GM12878 (cell line): ENCODE data around the gene GTPBP3. TPM values are rescaled to one million over a fixed set of nuclear protein-coding genes. Genes with fewer than 3 reads are reported as not detected.

Experiments used
- CREM ChIP-seq: IDR thresholded peaks from 2 replicates; pipeline ENCODE4 v1.6.1; 2014; ENCODE audit warnings: antibody characterized with exemption, low read depth
- EP300 ChIP-seq, 2 experiments: fragments of 150-350 bp in 1 of 2; IDR thresholded peaks; 2 replicates each; pipeline ENCODE4 v1.6.1; 2011 to 2012; ENCODE audit warnings: low read depth in 2 of 2, low read length in 2 of 2, borderline replicate concordance in 1 of 2, improper control_type of control experiment in 1 of 2, inconsistent platforms in 1 of 2; ENCODE audit not compliant: control insufficient read depth in 1 of 2
- EZH2 ChIP-seq: IDR thresholded peaks from 2 replicates; pipeline ENCODE4 v1.6.1; 2012; ENCODE audit warnings: low read depth, mild to moderate bottlenecking, control low read depth, inconsistent platforms, low read length, borderline replicate concordance; ENCODE audit not compliant: control insufficient read depth
- HDAC6 ChIP-seq: fragments of 200-600 bp; sonication (generic); IDR thresholded peaks from one replicate; pipeline ENCODE4 v1.8.0; 2017; ENCODE audit warnings: antibody characterized with exemption; ENCODE audit not compliant: unreplicated experiment
- MYC ChIP-seq: IDR thresholded peaks from 2 replicates; pipeline ENCODE4 v1.6.1; 2011; ENCODE audit warnings: mild to moderate bottlenecking, low read length, moderate library complexity, inconsistent platforms; ENCODE audit not compliant: insufficient read depth, insufficient replicate concordance, insufficient read length, severe bottlenecking
- RBBP5 ChIP-seq: fragments of 200-600 bp; sonication (generic); conservative IDR thresholded peaks from 2 replicates; pipeline ENCODE4 v1.6.1; 2016
- SREBF2 ChIP-seq: IDR thresholded peaks from 2 replicates; pipeline ENCODE4 v1.6.1; 2012; ENCODE audit warnings: mild to moderate bottlenecking, low read length
- STAT1 ChIP-seq: fragments of 450-650 bp; conservative IDR thresholded peaks from 2 replicates; pipeline ENCODE4 v1.6.1; 2014; ENCODE audit warnings: antibody characterized with exemption, mild to moderate bottlenecking
- SUZ12 ChIP-seq: fragments of 200-600 bp; sonication (generic); IDR thresholded peaks from one replicate; pipeline ENCODE4 v1.6.1; 2018; ENCODE audit warnings: antibody characterized with exemption, mild to moderate bottlenecking; ENCODE audit not compliant: unreplicated experiment
- polyA plus RNA-seq, 11 experiments: library from polyadenylated mRNA; depleted of rRNA in 4 of 11; unstranded in 6 of 11; stranded (reverse) in 5 of 11; fragments of >200 nt; fragmentation: Nextera tagmentation in 4 of 11; fragmentation: Illumina TruSeq in 1 of 11; extraction: Ambion mirVana in 4 of 11; extraction: Trizol in 1 of 11; gene quantifications; 1 replicate in 1 of 11; 2 replicates in 10 of 11; pipeline versions ENCODE4 v1.2.1 to v1.2.3, GENCODE V29; 2011 to 2016; ENCODE audit warnings: inconsistent platforms in 2 of 11, missing spikeins in 2 of 11, low read depth in 1 of 11
- total RNA-seq, 4 experiments: library from RNA; depleted of rRNA in 3 of 4; stranded (reverse); fragments of >200 nt in 3 of 4; fragmentation: Illumina TruSeq in 1 of 4; extraction: Trizol in 1 of 4; gene quantifications; 2 replicates each; pipeline versions ENCODE4 v1.2.1 to v1.2.3, GENCODE V29; 2013 to 2021
- TF ChIP-seq, protein P1 (sequence below): fragments of 450-650 bp; IDR thresholded peaks from 2 replicates; pipeline ENCODE4 v1.6.1; 2017; ENCODE audit warnings: low read depth, mild to moderate bottlenecking, moderate library complexity

GTPBP3 gene
- total and polyA plus RNA-seq, 10 of the 15 experiments (the other 5 are each of a cell fraction or from before 2014, with no cell fraction given): 2.9 to 46.8 (median 15.4) TPM

DNA sequence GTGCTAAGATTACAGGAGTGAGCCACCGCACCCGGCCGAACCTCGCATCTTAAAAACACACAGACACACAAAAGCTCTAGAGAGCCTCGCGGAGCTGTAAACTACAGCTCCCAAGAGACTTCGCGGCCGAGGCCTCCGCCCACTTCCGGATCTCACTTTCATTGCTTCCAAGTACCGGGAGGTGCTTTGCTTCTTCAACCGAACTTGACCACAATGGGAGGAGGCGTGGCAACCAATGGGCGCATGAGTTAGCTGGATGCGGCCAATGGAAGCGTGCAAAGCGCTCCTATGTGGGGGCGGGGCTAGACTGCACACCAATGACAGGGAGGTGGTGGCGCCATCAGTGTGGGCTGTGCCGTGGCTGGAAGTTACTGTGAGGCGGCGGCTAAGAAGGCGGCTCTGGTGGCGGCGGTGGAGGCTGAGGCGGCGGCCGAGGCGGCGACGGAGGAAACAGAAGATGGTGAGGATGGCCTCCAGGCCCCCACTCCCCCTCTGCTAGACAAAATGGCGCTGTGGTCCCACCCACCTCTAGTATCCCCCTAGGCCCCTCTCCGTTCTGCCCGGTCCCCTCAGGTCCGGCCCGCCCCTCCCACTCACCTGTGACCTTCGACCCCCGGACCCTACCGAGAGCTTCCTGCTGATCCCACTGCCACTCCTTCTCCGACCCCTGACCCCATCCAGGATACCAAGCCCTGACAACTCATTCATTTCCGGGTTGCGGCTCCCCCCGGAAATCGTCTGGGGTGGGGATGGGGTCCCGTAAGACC, 28.0 kb upstream of the GTPBP3 start, which contains the start of gene DDA1 (continued):
- TF ChIP-seq, protein P1, sequence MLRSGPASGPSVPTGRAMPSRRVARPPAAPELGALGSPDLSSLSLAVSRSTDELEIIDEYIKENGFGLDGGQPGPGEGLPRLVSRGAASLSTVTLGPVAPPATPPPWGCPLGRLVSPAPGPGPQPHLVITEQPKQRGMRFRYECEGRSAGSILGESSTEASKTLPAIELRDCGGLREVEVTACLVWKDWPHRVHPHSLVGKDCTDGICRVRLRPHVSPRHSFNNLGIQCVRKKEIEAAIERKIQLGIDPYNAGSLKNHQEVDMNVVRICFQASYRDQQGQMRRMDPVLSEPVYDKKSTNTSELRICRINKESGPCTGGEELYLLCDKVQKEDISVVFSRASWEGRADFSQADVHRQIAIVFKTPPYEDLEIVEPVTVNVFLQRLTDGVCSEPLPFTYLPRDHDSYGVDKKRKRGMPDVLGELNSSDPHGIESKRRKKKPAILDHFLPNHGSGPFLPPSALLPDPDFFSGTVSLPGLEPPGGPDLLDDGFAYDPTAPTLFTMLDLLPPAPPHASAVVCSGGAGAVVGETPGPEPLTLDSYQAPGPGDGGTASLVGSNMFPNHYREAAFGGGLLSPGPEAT: peak; percentile 72
- TF ChIP-seq RBBP5 (no peak), SREBF2 (0 out of 2 replicates have a peak, but pooled peaks have one; percentile 15), EZH2 (no peak), STAT1 (no peak), CREM (peak; percentile 82), SUZ12 (no peak), MYC (peak; percentile 41), HDAC6 (no peak), EP300 (IDR thresholded peaks at IDR 0.05; ENCODE audit: borderline replicate concordance in 1 of 2, control insufficient read depth in 1 of 2, low read depth in 2 of 2, low read length in 2 of 2) (no peak)
